NCI-H460 (cell line): Measurements from ENCODE around the gene ERGIC1. TPM values are rescaled to one million over a fixed set of nuclear protein-coding genes. Genes with fewer than 3 reads are reported as not detected.
A peak's percentile ranks its signal among the peaks of the same experiment; 100 is the strongest.
"Not testable (repeated sequence)": the region's sequence is repeated elsewhere in the genome, so short reads cannot be mapped to it uniquely, and the experiment has no call there.

Experiments used
- DNase-seq: peaks from one replicate; pipeline ENCODE4 v3.0.0-alpha.2; 2016; ENCODE audit warnings: low read depth; ENCODE audit errors: extremely low read depth
- total RNA-seq: library from RNA; depleted of rRNA; stranded (reverse); fragments of >200 nt; shearing (Covaris generic); gene quantifications from 2 replicates; pipeline ENCODE4 v1.2.3, GENCODE V29; 2014

Gene ERGIC1
- total RNA-seq, 1 experiment from 2014 or later = 189 TPM

DNA sequence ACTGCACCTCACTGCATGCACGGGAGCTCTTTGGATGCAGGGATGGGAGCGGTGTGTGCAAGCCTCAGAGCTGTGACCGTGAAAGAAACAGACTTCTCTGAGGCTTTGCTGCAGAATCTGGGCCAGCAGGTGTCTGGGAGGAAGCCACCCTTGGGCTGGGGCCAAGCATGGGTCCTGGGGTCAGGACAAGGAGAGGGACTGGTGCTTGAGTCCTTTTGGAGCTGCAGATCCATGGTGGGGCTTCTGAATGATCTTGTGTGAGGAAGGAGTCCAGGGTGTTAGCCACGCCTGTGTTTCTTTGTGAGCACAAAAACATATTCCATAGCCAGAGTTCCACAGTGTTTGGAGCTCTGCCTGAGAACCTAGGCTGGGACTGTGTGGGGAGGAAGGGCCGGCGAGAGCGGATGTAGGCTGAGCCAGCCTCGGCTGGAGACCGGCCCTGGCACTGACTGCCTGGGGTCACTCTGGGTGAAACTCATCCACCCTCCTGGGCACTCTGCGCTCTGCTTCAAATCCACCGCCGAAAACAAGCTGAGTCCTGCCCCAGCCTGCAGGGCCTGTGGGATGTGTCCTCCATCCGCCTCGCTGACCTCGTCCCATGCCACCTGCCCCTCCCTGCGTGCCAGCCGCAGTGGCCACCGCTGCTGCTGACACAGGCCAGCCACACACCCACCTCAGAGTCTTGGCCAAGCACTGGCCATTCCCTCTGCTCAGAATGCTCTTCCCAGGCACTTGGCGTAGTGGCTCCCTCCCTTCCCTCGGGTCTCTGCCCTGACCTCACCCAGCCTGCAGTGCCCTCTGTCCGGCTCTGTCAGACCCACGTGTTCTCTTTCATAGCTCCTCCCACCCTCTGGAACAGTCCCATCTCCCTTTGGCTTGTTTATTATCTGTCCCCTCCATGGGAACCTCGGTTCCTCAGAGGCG lies 26.7 kb downstream of the ERGIC1 start:
- DNase-seq = no peak

GRCh38 chr5:172861461-172861860 lies 27.4 kb downstream of the ERGIC1 start:
- no peak for DNase-seq

- no peak for DNase-seq
These were observed 28.2 kb downstream of the ERGIC1 start for GRCh38 chr5:172862165-172862801.

- DNase-seq = not testable (repeated sequence)
These were observed 30.1 kb downstream of the ERGIC1 start for GRCh38 chr5:172864171-172864570.

DNA sequence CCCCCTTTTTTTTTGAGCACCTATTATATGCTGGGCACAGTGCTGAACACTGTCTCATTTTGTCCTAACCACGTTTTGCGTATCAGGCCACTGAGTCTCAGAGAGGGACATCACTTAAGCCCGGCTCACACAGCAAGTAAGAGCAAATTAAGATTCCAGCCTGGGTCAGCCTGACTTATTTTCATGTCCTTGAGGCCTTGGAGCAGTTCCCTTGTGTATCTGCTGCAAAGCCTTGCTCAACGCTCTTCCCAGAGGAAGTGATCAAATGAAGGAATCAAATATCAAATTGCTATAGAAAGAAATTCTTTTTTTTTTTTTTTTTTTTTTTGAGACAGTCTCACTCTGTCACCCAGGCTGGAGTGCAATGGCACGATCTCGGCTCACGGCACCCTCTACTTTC lies 30.7 kb downstream of the ERGIC1 start:
- no peak for DNase-seq

- no peak for DNase-seq
These were observed 32.3 kb downstream of the ERGIC1 start for GRCh38 chr5:172866378-172866777.

DNA sequence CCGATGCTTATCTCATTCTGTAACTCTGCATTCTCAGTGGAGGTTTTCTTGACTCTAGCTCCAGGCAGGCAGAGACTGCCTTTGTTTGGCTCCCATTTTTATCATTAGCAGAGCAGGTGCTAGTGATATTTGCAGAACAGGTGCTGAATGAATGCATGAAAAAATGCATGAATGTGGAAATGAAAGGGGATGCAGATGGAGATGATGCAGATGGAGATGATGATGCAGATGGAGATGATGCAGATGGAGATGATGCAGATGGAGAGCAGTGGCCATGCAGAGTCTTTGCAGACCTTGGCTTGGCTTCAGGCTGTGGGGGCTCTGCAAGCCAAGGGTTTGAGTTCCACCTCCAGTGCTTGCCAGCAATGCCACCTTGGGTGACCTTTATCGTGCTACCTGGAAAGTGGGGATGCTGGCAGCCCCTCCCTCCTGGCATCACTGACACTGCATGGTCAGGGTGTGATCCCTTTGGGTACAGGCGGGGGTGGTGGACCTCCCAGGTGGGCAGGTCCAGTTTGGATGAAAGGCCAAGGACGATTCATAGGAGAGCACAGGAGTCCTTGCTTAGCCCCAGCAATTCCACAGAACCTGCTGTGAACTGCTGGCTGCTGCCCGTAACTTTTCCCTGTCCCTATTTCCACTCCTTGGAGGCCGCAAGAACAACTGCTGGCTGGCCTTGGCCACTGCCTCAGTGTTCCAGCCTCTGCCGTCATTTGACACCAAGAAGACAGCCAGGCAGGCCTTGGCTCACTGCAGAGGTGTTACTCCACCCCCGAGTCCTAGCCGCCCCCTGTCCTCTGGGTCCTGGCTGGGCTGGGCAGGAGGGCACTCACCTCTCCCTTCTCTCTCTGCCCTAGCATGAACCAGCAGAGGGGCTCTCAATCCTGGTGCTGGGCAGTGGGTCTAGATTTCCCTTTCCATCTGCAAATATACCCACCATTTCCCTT lies 33.0 kb downstream of the ERGIC1 start:
- DNase-seq = no peak

GRCh38 chr5:172867761-172868435 lies 33.8 kb downstream of the ERGIC1 start:
- DNase-seq = no peak

DNA sequence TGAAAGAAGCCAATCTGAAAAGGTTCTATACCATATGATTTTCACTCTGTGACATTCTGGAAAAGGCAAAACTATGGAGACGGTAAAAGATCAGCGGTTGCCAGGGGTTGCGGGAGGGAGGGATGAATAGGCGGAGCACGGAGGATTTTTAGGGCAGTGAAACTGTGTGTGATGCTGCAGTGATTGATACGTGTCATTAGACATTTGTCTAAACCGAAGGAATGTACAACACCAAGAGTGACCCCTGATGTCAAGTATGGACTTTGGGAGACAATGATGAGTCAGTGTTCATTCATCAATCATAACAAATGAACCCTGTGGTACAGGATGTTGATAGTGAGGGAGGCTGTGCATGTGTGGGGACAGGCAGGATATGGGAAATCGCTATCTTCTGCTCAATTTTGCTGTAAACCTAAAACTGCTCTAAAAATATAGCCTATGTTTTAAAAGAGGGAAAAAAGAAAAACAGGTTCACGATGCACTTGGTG lies 34.4 kb downstream of the ERGIC1 start:
- DNase-seq = peak; percentile 57

DNA sequence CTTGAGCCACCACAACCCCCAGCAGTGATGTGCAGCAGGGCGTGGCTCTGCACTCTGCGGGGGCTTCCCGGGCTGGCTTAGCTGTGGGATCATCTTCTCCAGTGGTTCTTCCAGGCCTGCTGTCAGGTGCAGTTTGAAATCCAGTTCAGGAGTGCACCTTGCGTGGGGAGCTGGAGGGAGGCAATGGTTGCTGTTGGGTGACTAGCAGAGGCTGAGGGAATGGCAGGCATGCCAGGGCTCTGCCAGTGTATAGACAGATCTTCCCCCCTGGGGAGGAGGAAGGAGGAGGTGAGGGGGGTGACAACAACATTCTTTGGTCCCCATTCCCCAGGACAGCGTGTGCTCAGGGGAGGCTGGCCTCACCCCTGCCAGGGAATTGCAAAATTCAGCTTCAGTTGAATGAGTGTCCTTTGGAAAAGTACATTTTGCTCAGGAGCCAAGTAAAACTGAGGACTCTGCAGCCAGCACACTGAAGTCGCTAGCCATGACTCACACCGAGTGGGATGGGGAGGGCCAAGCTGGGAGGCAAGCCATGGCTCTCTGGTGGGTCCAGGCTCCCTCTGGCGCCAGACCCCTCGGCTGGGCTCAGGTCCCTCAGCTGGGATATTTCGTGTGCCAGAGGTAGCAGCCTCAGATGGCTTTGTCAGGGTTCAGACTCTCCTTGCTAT lies 35.0 kb downstream of the ERGIC1 start:
- DNase-seq = peak; percentile 33

DNA sequence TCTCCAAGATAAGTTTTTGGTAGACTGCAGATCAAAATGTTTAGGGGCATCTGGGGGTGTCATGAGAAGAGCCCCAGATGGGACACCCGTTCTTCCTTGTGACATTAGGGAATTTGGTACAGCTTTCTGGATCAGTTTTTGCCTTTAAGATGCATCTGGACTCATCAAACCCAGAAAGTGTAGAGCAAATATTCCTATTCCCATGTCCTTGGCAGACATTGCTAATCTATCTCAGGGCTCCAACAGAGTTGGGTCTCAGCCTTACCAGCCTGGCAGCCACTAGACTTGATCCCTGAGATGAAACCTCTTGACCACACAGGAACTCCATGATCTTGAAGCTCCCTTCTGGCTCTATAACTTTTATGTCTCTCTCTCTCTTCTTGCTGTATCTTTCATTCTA lies 35.6 kb downstream of the ERGIC1 start:
- DNase-seq = no peak

- no peak for DNase-seq
These were observed 36.3 kb downstream of the ERGIC1 start for GRCh38 chr5:172870291-172870714.

DNA sequence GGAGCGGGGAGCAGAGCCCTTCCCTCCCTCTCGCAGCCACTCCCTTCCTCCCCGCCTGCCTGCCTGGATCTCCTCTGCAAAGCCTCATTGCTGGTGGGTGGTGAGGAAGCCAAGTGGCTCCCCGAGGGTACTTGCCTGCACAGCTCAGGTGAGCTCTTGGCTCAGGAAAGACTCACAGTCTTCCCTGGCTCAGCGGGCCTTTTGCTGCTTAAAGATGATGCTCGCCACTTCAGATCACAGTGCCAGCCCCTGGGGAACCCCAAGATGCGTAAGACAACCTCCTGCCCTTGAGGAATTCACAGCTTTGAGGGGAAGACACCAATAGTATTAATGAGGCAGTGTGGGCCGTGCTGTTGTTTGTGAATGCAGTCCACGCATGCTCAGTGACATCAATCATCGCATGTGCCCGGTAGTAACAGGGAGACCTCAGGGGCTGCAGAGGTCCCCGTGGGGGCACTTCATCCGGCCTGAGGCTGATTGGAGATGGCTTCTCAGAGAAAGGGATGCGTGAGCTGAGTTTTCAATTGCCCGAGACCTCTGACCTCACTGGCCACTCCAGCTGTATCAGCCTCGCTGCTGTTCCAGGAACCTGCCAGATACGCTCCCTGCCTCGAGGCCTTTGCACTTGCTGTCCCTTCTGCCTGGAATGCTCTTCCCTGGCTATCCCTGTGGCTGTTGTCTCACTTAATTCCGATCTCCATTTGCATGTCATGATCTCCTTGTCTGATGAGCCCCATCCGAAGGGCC lies 36.8 kb downstream of the ERGIC1 start:
- DNase-seq = no peak

GRCh38 chr5:172871536-172871935 lies 37.5 kb downstream of the ERGIC1 start:
- no peak for DNase-seq

DNA sequence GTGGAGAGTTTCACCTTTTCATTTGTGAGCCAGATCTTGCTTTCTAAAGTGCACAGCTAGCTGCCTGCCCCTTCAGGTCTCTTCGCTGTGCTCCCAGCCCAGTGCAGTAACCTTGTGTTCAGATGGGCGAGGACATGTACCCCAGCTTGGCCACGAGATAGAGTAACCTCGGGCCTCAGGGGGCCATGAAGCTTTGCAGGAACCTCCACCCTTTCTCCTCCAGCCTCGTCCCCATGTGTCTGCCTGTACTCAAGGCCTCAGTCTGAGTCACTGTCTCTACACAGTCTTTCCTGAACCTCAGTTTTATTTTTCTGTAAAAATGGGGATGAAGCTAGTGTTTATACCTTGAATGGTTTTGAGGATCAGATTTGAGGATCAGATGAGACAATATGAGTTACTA lies 37.9 kb downstream of the ERGIC1 start:
- no peak for DNase-seq

DNA sequence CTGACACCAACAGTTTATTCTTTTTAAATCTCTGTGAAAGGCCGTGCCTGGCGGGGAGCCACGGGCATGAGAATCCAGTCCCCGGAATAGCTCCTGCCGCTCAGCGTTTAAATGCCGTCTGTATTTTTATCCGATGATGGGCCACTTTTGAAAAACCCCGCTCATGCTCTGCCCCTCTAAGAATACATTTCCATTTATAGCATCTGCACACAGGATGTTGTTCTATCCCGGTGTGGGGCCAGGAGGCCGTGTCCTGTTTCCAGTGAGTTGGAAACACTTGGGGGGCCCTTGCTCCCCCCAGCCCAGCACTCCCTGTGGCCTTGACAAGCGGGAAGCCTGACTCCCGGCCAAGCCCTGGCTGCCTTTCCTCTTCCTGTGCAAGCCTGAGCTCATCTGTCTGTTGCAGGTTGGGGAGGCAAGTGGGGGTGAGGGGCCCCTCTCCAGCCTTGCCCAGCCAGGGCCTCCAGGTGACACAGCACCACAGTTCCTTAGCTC lies 39.0 kb downstream of the ERGIC1 start:
- no peak for DNase-seq

- DNase-seq = no peak
These were observed 39.5 kb downstream of the ERGIC1 start for GRCh38 chr5:172873513-172873912.

DNA sequence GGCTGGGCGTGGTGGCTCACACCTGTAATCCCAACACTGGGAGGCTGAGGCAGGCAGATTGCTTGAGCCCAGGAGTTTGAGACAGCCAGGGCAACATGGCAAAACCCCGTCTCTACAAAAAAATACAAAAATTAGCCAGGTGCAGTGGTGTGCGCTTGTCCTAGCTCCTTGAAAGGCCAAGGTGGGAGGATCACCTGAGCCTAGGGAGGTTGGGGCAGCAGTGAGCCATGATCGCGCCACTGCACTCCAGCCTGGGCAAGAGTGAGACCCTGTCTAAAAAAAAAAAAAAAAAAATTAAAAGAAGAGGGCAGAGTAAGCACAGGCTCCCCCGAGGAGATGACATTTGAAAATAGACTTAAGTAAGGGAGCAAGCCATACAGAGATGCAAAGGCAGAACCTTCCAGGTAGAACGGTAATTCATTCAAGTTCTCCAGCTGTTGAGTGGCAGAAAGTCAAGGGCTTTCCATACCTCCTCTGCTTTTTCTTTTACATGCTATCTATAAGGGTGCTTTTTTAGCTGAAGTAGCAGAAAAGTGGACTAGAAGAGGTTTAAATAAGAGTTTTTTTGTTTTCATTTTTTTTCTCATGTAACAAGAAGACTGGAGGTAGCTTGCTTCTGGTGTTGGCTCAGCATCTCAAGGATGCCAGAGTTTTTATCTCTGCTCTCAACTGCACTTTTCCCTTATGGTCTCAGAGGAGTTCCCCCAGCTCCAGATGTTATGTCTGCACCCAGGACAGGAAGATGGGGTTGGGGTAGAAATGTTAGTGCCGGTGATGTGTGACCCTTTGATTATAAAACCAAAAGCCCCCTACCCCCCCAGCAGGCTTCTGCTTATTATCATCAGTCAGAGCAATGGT lies 40.8 kb downstream of the ERGIC1 start:
- no peak for DNase-seq
